ENCODE data around the gene SH2D2A.
A peak's percentile ranks its signal among the peaks of the same experiment; 100 is the strongest.

SH2D2A gene

GRCh38 chr1:156813750-156814570 lies 2.7 kb downstream of the SH2D2A start:
- no peaks in the 10 kb centered on the region for H3K27me3 ChIP-seq (ENCODE audit: insufficient read depth, poor library complexity, severe bottlenecking)
- peak overlapping the region; percentile 16 for H3K4me3 ChIP-seq (ENCODE audit: severe bottlenecking)
- H3K4me1 ChIP-seq (ENCODE audit: insufficient read depth, poor library complexity, severe bottlenecking) = peaks cover 41% of the 10 kb centered on the region
- H3K36me3 ChIP-seq (ENCODE audit: low read depth) = no peaks in the 10 kb centered on the region
- H3K27ac ChIP-seq (ENCODE audit: poor library complexity, severe bottlenecking) = peak overlapping the region; percentile 32
- no peaks in the 10 kb centered on the region for H3K9me3 ChIP-seq (ENCODE audit: severe bottlenecking)
- TF ChIP-seq CTCF (IDR thresholded peaks at IDR 0.05; ENCODE audit: poor library complexity, severe bottlenecking) = peak; percentile 53
- DNase-seq (ENCODE audit: low spot score) (no peak), ATAC-seq (ENCODE audit: low read depth) (peak; percentile 47)

- Histone ChIP-seq H3K9me3 (ENCODE audit: severe bottlenecking) (no peaks in the 10 kb centered on the region), H3K4me1 (ENCODE audit: insufficient read depth, poor library complexity, severe bottlenecking) (peaks cover 41% of the 10 kb centered on the region), H3K27ac (ENCODE audit: poor library complexity, severe bottlenecking) (no peak overlapping the region), H3K4me3 (ENCODE audit: severe bottlenecking) (peak overlapping the region; percentile 16), H3K27me3 (ENCODE audit: insufficient read depth, poor library complexity, severe bottlenecking) (no peaks in the 10 kb centered on the region), H3K36me3 (ENCODE audit: low read depth) (no peaks in the 10 kb centered on the region)
- DNase-seq (ENCODE audit: low spot score) (no peak), ATAC-seq (ENCODE audit: low read depth) (no peak)
- no peak for TF ChIP-seq CTCF (IDR thresholded peaks at IDR 0.05; ENCODE audit: poor library complexity, severe bottlenecking)
These were observed 3.4 kb downstream of the SH2D2A start for GRCh38 chr1:156813298-156813697.

GRCh38 chr1:156812293-156812990 lies 4.2 kb downstream of the SH2D2A start:
- Histone ChIP-seq H3K9me3 (ENCODE audit: severe bottlenecking) (no peaks in the 10 kb centered on the region), H3K27ac (ENCODE audit: poor library complexity, severe bottlenecking) (no peak overlapping the region), H3K27me3 (ENCODE audit: insufficient read depth, poor library complexity, severe bottlenecking) (no peaks in the 10 kb centered on the region), H3K36me3 (ENCODE audit: low read depth) (no peaks in the 10 kb centered on the region), H3K4me3 (ENCODE audit: severe bottlenecking) (no peak overlapping the region), H3K4me1 (ENCODE audit: insufficient read depth, poor library complexity, severe bottlenecking) (peaks cover 41% of the 10 kb centered on the region)
- no peak for TF ChIP-seq CTCF (IDR thresholded peaks at IDR 0.05; ENCODE audit: poor library complexity, severe bottlenecking)
- peak; percentile 18 for DNase-seq (ENCODE audit: low spot score)
- no peak for ATAC-seq (ENCODE audit: low read depth)

- no peak overlapping the region for H3K27ac ChIP-seq (ENCODE audit: poor library complexity, severe bottlenecking)
These were observed 5.5 kb downstream of the SH2D2A start for GRCh38 chr1:156811168-156811567.

More at GRCh38 chr1:156811168-156811567, 5.5 kb downstream of the SH2D2A start:
- ATAC-seq (ENCODE audit: low read depth) = no peak
- no peak overlapping the region for H3K4me3 ChIP-seq (ENCODE audit: severe bottlenecking)
- no peaks in the 10 kb centered on the region for H3K27me3 ChIP-seq (ENCODE audit: insufficient read depth, poor library complexity, severe bottlenecking)
- no peak for TF ChIP-seq CTCF (IDR thresholded peaks at IDR 0.05; ENCODE audit: poor library complexity, severe bottlenecking)
- H3K9me3 ChIP-seq (ENCODE audit: severe bottlenecking) = no peaks in the 10 kb centered on the region
- no peak for DNase-seq (ENCODE audit: low spot score)
- no peaks in the 10 kb centered on the region for H3K36me3 ChIP-seq (ENCODE audit: low read depth)
- peaks cover 34% of the 10 kb centered on the region for H3K4me1 ChIP-seq (ENCODE audit: insufficient read depth, poor library complexity, severe bottlenecking)

Data from RWPE2 (cell line).